Measurements from ENCODE around the gene SRF.

GRCh38 chr6:43228951-43229802 lies 58.1 kb downstream of the SRF start, which contains the start of gene DNPH1:
- TF ChIP-seq REST (IDR thresholded peaks at IDR 0.05; ENCODE audit: insufficient read depth in 1 of 2, low read depth in 2 of 2, low read length in 2 of 2), result 0 out of 4 replicates have a peak, but pooled peaks of 1 of the 2 experiments have one; percentile 10
- peak; percentile 74 for TF ChIP-seq POLR2AphosphoS5 (IDR thresholded peaks at IDR 0.05; ENCODE audit: low read depth, low read length)
- TF ChIP-seq TAF1 (IDR thresholded peaks at IDR 0.05; ENCODE audit: borderline replicate concordance, insufficient read depth, low read length), result 0 out of 2 replicates have a peak, but pooled peaks have one; percentile 26
- TF ChIP-seq FOXP2 (optimal IDR thresholded peaks at IDR 0.05; ENCODE audit: borderline replicate concordance, extremely low read depth, extremely low read length, insufficient read depth), result peak; percentile 78
- TF ChIP-seq SIN3A (IDR thresholded peaks at IDR 0.05; ENCODE audit: borderline replicate concordance, insufficient read depth, low read length), result 0 out of 2 replicates have a peak, but pooled peaks have one; percentile 28
